ENCODE measurements around the gene MAN1C1.

The MAN1C1 gene

DNA sequence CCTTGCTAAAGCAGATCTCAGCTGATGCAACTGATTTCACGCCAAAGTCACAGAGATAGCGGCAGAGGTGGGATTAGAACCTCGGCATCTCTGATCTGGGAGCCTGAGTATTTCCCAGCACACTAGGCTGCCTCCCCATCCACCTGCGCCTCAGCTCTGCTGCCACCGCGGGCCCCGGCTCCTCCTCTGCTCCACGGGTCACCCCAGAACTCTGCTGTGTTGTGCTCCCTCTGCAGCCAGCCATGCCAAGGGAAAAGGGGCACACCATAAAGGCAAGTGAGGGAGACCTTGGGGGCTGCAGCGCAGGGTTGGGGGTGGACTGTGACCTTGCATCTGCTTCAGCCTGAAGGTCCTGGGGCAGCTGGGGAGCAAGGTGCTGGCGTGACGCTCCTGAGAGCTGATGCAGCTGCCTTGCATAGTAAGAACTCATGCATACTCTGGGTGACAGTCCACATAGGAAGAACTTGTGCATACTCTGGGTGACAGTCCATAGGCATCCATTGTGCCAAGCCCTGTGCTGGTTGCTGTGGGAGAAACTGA lies 68.7 kb downstream of the MAN1C1 start:
- TF ChIP-seq RAD21 (IDR thresholded peaks at IDR 0.05; ENCODE audit: low read depth) (no peak), TEAD4 (IDR thresholded peaks at IDR 0.05) (no peak), TCF12 (IDR thresholded peaks at IDR 0.05; ENCODE audit: low read depth) (no peak), EP300 (IDR thresholded peaks at IDR 0.05; ENCODE audit: borderline replicate concordance) (no peak), TAF1 (IDR thresholded peaks at IDR 0.05; ENCODE audit: low read depth) (no peak), YY1 (IDR thresholded peaks at IDR 0.05; ENCODE audit: low read depth) (no peak), NFIC (IDR thresholded peaks at IDR 0.05) (no peak)
- TF ChIP-seq, protein P1, sequence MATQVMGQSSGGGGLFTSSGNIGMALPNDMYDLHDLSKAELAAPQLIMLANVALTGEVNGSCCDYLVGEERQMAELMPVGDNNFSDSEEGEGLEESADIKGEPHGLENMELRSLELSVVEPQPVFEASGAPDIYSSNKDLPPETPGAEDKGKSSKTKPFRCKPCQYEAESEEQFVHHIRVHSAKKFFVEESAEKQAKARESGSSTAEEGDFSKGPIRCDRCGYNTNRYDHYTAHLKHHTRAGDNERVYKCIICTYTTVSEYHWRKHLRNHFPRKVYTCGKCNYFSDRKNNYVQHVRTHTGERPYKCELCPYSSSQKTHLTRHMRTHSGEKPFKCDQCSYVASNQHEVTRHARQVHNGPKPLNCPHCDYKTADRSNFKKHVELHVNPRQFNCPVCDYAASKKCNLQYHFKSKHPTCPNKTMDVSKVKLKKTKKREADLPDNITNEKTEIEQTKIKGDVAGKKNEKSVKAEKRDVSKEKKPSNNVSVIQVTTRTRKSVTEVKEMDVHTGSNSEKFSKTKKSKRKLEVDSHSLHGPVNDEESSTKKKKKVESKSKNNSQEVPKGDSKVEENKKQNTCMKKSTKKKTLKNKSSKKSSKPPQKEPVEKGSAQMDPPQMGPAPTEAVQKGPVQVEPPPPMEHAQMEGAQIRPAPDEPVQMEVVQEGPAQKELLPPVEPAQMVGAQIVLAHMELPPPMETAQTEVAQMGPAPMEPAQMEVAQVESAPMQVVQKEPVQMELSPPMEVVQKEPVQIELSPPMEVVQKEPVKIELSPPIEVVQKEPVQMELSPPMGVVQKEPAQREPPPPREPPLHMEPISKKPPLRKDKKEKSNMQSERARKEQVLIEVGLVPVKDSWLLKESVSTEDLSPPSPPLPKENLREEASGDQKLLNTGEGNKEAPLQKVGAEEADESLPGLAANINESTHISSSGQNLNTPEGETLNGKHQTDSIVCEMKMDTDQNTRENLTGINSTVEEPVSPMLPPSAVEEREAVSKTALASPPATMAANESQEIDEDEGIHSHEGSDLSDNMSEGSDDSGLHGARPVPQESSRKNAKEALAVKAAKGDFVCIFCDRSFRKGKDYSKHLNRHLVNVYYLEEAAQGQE (IDR thresholded peaks at IDR 0.05; ENCODE audit: low read depth): no peak

DNA sequence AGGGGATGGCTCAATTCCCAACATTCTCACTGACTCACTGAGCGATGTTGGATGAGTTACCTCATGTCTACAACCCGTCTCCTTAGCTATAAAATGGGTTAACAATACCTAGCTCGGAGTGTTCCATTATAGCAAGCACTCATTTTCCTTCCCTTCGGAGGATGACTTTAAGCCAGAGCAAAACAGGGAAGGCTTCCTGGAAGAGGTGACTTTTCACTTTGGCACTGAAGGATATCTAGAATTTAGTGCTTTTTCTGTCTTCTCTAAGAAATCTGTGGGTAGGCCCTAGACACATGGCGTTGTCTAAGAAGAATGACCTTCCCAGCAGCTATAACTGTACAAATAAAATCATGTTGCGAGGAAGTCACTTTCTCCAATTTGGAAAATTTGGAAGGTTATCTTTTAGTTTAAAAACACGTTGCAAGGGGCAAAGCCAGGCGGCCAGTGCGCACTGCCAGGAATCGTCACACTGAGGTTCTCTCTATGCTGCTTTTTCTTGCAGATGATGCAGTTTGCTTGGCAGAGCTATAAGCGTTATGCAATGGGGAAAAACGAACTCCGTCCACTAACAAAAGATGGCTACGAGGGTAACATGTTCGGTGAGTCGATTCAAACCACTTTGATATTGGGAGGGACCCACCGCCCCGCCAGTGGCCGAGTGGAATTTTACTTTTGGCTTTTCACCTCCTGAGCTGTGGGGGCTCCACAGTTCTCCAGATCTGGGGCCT lies 69.5 kb downstream of the MAN1C1 start:
- TF ChIP-seq CEBPB (IDR thresholded peaks at IDR 0.05) (no peak), TCF12 (IDR thresholded peaks at IDR 0.05; ENCODE audit: low read depth) (no peak), EGR1 (IDR thresholded peaks at IDR 0.05) (no peak), CREB1 (IDR thresholded peaks at IDR 0.05; ENCODE audit: low read depth) (no peak)
- TF ChIP-seq, protein P1 (IDR thresholded peaks at IDR 0.05; ENCODE audit: low read depth): no peak

DNA sequence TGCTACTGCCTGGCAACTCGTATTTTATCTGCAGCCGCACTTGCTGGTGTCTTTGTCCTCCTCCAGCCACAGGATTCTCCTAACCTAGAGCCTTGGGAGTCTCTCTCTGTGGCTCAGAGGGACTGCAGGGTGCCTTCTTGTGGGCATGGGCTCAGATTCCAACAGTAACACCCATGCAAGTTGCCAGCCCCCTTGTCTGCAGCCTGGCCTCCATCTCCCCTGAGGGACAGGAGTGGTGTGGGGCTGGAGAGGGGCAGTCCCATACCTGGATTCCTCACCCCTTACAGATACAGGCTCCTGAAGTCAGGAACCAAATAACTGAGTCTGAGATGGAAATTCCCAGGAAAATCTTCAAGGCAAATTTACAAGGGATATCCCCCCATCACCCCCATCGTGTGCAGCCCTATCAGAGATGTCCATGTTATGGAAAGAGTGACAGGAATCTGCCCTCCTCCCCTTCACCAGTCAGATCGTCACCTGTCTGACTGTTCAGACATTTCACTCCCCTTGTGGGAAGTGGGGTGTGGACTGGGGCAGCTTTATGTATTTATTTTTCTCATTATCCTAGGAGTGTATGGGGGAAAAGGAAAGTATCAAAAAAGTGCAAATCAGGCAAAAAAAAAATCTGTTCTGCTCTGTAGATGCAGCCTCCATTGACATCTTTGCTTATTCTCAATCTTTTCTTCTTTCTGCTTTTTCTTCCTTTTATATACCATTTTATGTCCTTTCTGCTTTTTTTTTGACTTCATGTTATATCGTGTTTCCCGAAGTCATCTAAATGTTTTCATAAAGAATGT lies 70.8 kb downstream of the MAN1C1 start:
- no peak for TF ChIP-seq NFIC (IDR thresholded peaks at IDR 0.05)
- TF ChIP-seq CEBPB (IDR thresholded peaks at IDR 0.05): no peak
- no peak for TF ChIP-seq TAF1 (IDR thresholded peaks at IDR 0.05; ENCODE audit: low read depth)
- TF ChIP-seq, protein P2, sequence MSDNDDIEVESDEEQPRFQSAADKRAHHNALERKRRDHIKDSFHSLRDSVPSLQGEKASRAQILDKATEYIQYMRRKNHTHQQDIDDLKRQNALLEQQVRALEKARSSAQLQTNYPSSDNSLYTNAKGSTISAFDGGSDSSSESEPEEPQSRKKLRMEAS (IDR thresholded peaks at IDR 0.05): no peak
- no peak for TF ChIP-seq CREB1 (IDR thresholded peaks at IDR 0.05; ENCODE audit: low read depth)
- no peak for TF ChIP-seq YY1 (IDR thresholded peaks at IDR 0.05; ENCODE audit: low read depth)
- no peak for TF ChIP-seq EGR1 (IDR thresholded peaks at IDR 0.05)
- no peak for TF ChIP-seq RAD21 (IDR thresholded peaks at IDR 0.05; ENCODE audit: low read depth)
- no peak for TF ChIP-seq TEAD4 (IDR thresholded peaks at IDR 0.05)
- TF ChIP-seq FOXM1 (IDR thresholded peaks at IDR 0.05; ENCODE audit: borderline replicate concordance, low read depth): no peak
- TF ChIP-seq, protein P3, sequence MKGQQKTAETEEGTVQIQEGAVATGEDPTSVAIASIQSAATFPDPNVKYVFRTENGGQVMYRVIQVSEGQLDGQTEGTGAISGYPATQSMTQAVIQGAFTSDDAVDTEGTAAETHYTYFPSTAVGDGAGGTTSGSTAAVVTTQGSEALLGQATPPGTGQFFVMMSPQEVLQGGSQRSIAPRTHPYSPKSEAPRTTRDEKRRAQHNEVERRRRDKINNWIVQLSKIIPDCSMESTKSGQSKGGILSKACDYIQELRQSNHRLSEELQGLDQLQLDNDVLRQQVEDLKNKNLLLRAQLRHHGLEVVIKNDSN (IDR thresholded peaks at IDR 0.05): no peak

DNA sequence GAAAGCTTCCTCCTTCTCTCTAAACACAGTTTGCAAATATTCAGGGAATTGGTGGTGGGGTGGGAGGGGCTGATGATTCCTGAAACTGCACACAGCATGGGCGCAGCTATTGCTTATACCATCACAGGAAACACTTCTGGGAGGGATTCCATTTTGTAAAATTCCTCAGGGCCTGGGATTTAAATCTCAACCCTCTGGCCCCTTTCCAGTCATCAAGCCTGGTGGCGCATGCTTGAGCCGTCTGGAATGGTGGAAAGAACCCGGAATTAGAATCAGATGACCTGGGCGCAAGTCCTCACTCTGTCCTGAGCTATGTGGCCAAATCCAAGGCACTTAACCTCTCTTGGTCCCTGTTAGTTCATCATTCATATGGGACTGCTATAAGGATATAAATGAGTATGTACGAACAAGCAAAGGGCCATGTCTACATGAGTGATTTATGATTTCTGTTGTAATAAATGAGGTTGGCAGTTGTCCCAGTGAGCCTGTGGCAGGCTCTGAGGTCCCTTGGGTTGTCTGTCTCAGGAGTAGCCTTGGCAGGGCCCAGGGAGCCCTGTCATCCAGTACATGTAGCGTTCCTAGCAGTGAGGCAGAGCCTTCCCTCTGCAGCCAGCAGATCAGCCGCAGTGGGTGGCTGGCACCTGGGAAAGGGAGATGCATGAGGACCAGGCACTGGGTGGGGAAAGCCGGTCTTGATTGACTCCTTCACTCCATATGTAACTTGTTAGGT lies 72.0 kb downstream of the MAN1C1 start:
- no peak for TF ChIP-seq CREB1 (IDR thresholded peaks at IDR 0.05; ENCODE audit: low read depth)
- TF ChIP-seq, protein P3 (IDR thresholded peaks at IDR 0.05): no peak
- TF ChIP-seq YY1 (IDR thresholded peaks at IDR 0.05; ENCODE audit: low read depth): no peak
- TF ChIP-seq, protein P2 (IDR thresholded peaks at IDR 0.05): no peak
- no peak for TF ChIP-seq TCF12 (IDR thresholded peaks at IDR 0.05; ENCODE audit: low read depth)

DNA sequence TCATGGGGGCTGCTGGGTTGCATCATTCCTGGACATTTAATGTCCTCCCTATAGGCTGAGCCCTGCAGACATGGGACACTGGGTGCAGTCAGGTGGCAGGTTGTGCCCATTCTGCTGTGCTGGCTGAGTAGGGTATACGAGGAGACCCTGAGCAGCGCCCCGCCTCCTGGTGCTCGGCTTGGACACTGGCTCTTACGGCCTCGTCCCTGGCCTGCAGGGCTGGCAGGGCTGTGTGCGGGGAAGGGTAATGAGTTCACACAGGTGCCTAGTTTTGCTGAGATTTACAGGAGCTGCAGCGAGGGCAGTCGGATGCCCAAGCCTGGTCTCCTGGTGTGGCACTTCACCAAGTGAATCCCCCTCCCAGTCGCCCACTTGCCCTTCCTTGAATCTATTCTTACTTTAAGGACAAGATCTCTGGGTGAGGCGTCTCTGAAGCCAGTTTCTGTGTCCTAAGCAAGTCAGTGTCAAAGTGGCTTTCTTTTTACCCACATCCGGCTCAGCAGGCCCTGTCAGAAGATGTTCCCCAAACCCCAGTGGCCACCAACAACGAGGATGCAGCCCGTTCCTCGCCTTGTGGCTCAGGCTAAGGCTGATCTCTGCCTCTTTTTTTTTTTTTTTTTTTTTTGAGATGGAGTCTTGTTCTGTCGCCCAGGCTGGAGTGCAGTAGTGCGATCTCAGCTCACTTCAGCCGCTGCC lies 73.2 kb downstream of the MAN1C1 start:
- TF ChIP-seq, protein P1 (IDR thresholded peaks at IDR 0.05; ENCODE audit: low read depth): no peak
- TF ChIP-seq RAD21 (IDR thresholded peaks at IDR 0.05; ENCODE audit: low read depth): no peak
- no peak for TF ChIP-seq YY1 (IDR thresholded peaks at IDR 0.05; ENCODE audit: low read depth)
- no peak for TF ChIP-seq FOXM1 (IDR thresholded peaks at IDR 0.05; ENCODE audit: borderline replicate concordance, low read depth)
- TF ChIP-seq CEBPB (IDR thresholded peaks at IDR 0.05): no peak
- TF ChIP-seq ZBTB7A (IDR thresholded peaks at IDR 0.05; ENCODE audit: low read depth): no peak
- no peak for TF ChIP-seq CREB1 (IDR thresholded peaks at IDR 0.05; ENCODE audit: low read depth)
- no peak for TF ChIP-seq TAF1 (IDR thresholded peaks at IDR 0.05; ENCODE audit: low read depth)
